ENCODE data around the gene RALGAPA1.

GRCh38 chr14:35661875-35662274 lies 147.2 kb downstream of the RALGAPA1 start:
- TF ChIP-seq CTCF (conservative IDR thresholded peaks at IDR 0.05; ENCODE audit: low read length) = no peak
- TF ChIP-seq EZH2phosphoT487 (IDR thresholded peaks at IDR 0.05; ENCODE audit: borderline replicate concordance, low read depth, low read length) = no peak
